ENCODE measurements around the gene PHAF1.

Gene PHAF1

GRCh38 chr16:67109407-67110135 is at the start of gene PHAF1:
TSS of gene PHAF1 (plus strand) at chr16:67109941. CDS start at chr16:67110176, 235 bp downstream.
- peaks cover 10% of the 10 kb centered on the region for H3K4me1 ChIP-seq (ENCODE audit: insufficient read depth, low read length)
- H3K4me3 ChIP-seq (ENCODE audit: low read length), result peak within 1 kb of the TSS; percentile 56
- H3K9me3 ChIP-seq (ENCODE audit: low read length), result no peaks in the 10 kb centered on the region
- peaks cover 7% of the 10 kb centered on the region for H3K36me3 ChIP-seq (ENCODE audit: insufficient read depth, low read length)
- no peaks in the 10 kb centered on the region for H3K27me3 ChIP-seq (ENCODE audit: insufficient read depth, low read length)
- H2AFZ ChIP-seq (ENCODE audit: low read depth, low read length), result peak within 1 kb of the TSS; percentile 15

- Histone ChIP-seq H3K36me3 (ENCODE audit: insufficient read depth, low read length) (peaks cover 24% of the 10 kb centered on the region), H3K4me1 (ENCODE audit: insufficient read depth, low read length) (no peaks in the 10 kb centered on the region), H2AFZ (ENCODE audit: low read depth, low read length) (no peak overlapping the region), H3K27me3 (ENCODE audit: insufficient read depth, low read length) (no peaks in the 10 kb centered on the region), H3K4me3 (ENCODE audit: low read length) (no peak overlapping the region), H3K9me3 (ENCODE audit: low read length) (no peaks in the 10 kb centered on the region)
These were observed 46.7 kb upstream of the PHAF1 start for GRCh38 chr16:67063008-67063407.

- H3K27me3 ChIP-seq (ENCODE audit: insufficient read depth, low read length), result no peaks in the 10 kb centered on the region
- H3K36me3 ChIP-seq (ENCODE audit: insufficient read depth, low read length), result peaks cover 43% of the 10 kb centered on the region
- H3K4me3 ChIP-seq (ENCODE audit: low read length), result no peak overlapping the region
- no peak overlapping the region for H2AFZ ChIP-seq (ENCODE audit: low read depth, low read length)
- no peaks in the 10 kb centered on the region for H3K4me1 ChIP-seq (ENCODE audit: insufficient read depth, low read length)
- no peaks in the 10 kb centered on the region for H3K9me3 ChIP-seq (ENCODE audit: low read length)
These were observed 41.5 kb upstream of the PHAF1 start for GRCh38 chr16:67068212-67068753.

GRCh38 chr16:67071476-67072048 is 38.2 kb upstream of the PHAF1 start:
- H3K36me3 ChIP-seq (ENCODE audit: insufficient read depth, low read length), result peaks cover 55% of the 10 kb centered on the region
- no peaks in the 10 kb centered on the region for H3K4me1 ChIP-seq (ENCODE audit: insufficient read depth, low read length)
- no peaks in the 10 kb centered on the region for H3K27me3 ChIP-seq (ENCODE audit: insufficient read depth, low read length)
- no peaks in the 10 kb centered on the region for H3K9me3 ChIP-seq (ENCODE audit: low read length)
- no peak overlapping the region for H2AFZ ChIP-seq (ENCODE audit: low read depth, low read length)
- H3K4me3 ChIP-seq (ENCODE audit: low read length), result no peak overlapping the region

GRCh38 chr16:67075331-67075730 is 34.4 kb upstream of the PHAF1 start:
- Histone ChIP-seq H3K27me3 (ENCODE audit: insufficient read depth, low read length) (no peaks in the 10 kb centered on the region), H3K9me3 (ENCODE audit: low read length) (no peaks in the 10 kb centered on the region), H2AFZ (ENCODE audit: low read depth, low read length) (no peak overlapping the region), H3K36me3 (ENCODE audit: insufficient read depth, low read length) (peaks cover 44% of the 10 kb centered on the region), H3K4me3 (ENCODE audit: low read length) (no peak overlapping the region), H3K4me1 (ENCODE audit: insufficient read depth, low read length) (no peaks in the 10 kb centered on the region)

- Histone ChIP-seq H3K4me3 (ENCODE audit: low read length) (no peak overlapping the region), H3K27me3 (ENCODE audit: insufficient read depth, low read length) (no peaks in the 10 kb centered on the region), H3K36me3 (ENCODE audit: insufficient read depth, low read length) (peaks cover 34% of the 10 kb centered on the region), H2AFZ (ENCODE audit: low read depth, low read length) (no peak overlapping the region), H3K9me3 (ENCODE audit: low read length) (no peaks in the 10 kb centered on the region), H3K4me1 (ENCODE audit: insufficient read depth, low read length) (no peaks in the 10 kb centered on the region)
These were observed 31.9 kb upstream of the PHAF1 start for GRCh38 chr16:67077871-67078270.

- Histone ChIP-seq H3K9me3 (ENCODE audit: low read length) (no peaks in the 10 kb centered on the region), H3K4me1 (ENCODE audit: insufficient read depth, low read length) (no peaks in the 10 kb centered on the region), H3K36me3 (ENCODE audit: insufficient read depth, low read length) (peaks cover 23% of the 10 kb centered on the region), H3K27me3 (ENCODE audit: insufficient read depth, low read length) (no peaks in the 10 kb centered on the region), H2AFZ (ENCODE audit: low read depth, low read length) (no peak overlapping the region), H3K4me3 (ENCODE audit: low read length) (no peak overlapping the region)
These were observed 27.6 kb upstream of the PHAF1 start for GRCh38 chr16:67082100-67082499.

- no peaks in the 10 kb centered on the region for H3K4me1 ChIP-seq (ENCODE audit: insufficient read depth, low read length)
- H3K36me3 ChIP-seq (ENCODE audit: insufficient read depth, low read length), result peaks cover 24% of the 10 kb centered on the region
These were observed 26.9 kb upstream of the PHAF1 start for GRCh38 chr16:67082891-67083290.

GRCh38 chr16:67084345-67085028 is 25.3 kb upstream of the PHAF1 start:
- Histone ChIP-seq H3K27me3 (ENCODE audit: insufficient read depth, low read length) (no peaks in the 10 kb centered on the region), H2AFZ (ENCODE audit: low read depth, low read length) (no peak overlapping the region), H3K36me3 (ENCODE audit: insufficient read depth, low read length) (peaks cover 27% of the 10 kb centered on the region), H3K4me3 (ENCODE audit: low read length) (no peak overlapping the region), H3K9me3 (ENCODE audit: low read length) (no peaks in the 10 kb centered on the region), H3K4me1 (ENCODE audit: insufficient read depth, low read length) (no peaks in the 10 kb centered on the region)

More at GRCh38 chr16:67082891-67083290, 26.9 kb upstream of the PHAF1 start:
- H3K9me3 ChIP-seq (ENCODE audit: low read length), result no peaks in the 10 kb centered on the region
- no peak overlapping the region for H2AFZ ChIP-seq (ENCODE audit: low read depth, low read length)
- no peaks in the 10 kb centered on the region for H3K27me3 ChIP-seq (ENCODE audit: insufficient read depth, low read length)
- no peak overlapping the region for H3K4me3 ChIP-seq (ENCODE audit: low read length)

- Histone ChIP-seq H3K4me3 (ENCODE audit: low read length) (no peak overlapping the region), H3K27me3 (ENCODE audit: insufficient read depth, low read length) (no peaks in the 10 kb centered on the region), H3K9me3 (ENCODE audit: low read length) (no peaks in the 10 kb centered on the region), H2AFZ (ENCODE audit: low read depth, low read length) (no peak overlapping the region), H3K36me3 (ENCODE audit: insufficient read depth, low read length) (peaks cover 24% of the 10 kb centered on the region), H3K4me1 (ENCODE audit: insufficient read depth, low read length) (no peaks in the 10 kb centered on the region)
These were observed 22.9 kb upstream of the PHAF1 start for GRCh38 chr16:67086822-67087221.

GRCh38 chr16:67087291-67087690 is 22.4 kb upstream of the PHAF1 start:
- Histone ChIP-seq H3K36me3 (ENCODE audit: insufficient read depth, low read length) (peaks cover 26% of the 10 kb centered on the region), H3K9me3 (ENCODE audit: low read length) (no peaks in the 10 kb centered on the region), H3K4me1 (ENCODE audit: insufficient read depth, low read length) (no peaks in the 10 kb centered on the region), H2AFZ (ENCODE audit: low read depth, low read length) (no peak overlapping the region), H3K4me3 (ENCODE audit: low read length) (no peak overlapping the region), H3K27me3 (ENCODE audit: insufficient read depth, low read length) (no peaks in the 10 kb centered on the region)

GRCh38 chr16:67087803-67088202 is 21.9 kb upstream of the PHAF1 start:
- H2AFZ ChIP-seq (ENCODE audit: low read depth, low read length), result no peak overlapping the region
- no peaks in the 10 kb centered on the region for H3K27me3 ChIP-seq (ENCODE audit: insufficient read depth, low read length)
- no peak overlapping the region for H3K4me3 ChIP-seq (ENCODE audit: low read length)
- H3K9me3 ChIP-seq (ENCODE audit: low read length), result no peaks in the 10 kb centered on the region
- peaks cover 27% of the 10 kb centered on the region for H3K36me3 ChIP-seq (ENCODE audit: insufficient read depth, low read length)
- H3K4me1 ChIP-seq (ENCODE audit: insufficient read depth, low read length), result no peaks in the 10 kb centered on the region

- Histone ChIP-seq H2AFZ (ENCODE audit: low read depth, low read length) (no peak overlapping the region), H3K27me3 (ENCODE audit: insufficient read depth, low read length) (no peaks in the 10 kb centered on the region), H3K36me3 (ENCODE audit: insufficient read depth, low read length) (peaks cover 27% of the 10 kb centered on the region), H3K4me3 (ENCODE audit: low read length) (no peak overlapping the region), H3K9me3 (ENCODE audit: low read length) (no peaks in the 10 kb centered on the region), H3K4me1 (ENCODE audit: insufficient read depth, low read length) (no peaks in the 10 kb centered on the region)
These were observed 21.2 kb upstream of the PHAF1 start for GRCh38 chr16:67088551-67088950.

Measured in neuron (in vitro differentiated cells).